ENCODE results near the gene CHRNA7. TPM values are rescaled to one million over a fixed set of nuclear protein-coding genes. Genes with fewer than 3 reads are reported as not detected.

The CHRNA7 gene
- total and polyA plus RNA-seq, 2 of the 8 experiments (the other 6 are each of a cell fraction or from before 2014, with no cell fraction given) = 7.5 to 11.0 TPM

- TF ChIP-seq RAD21 (IDR thresholded peaks at IDR 0.05 in 1 of 2, conservative IDR thresholded peaks at IDR 0.05 in 1 of 2; ENCODE audit: low read depth in 2 of 2, low read length in 2 of 2) (no peak), CEBPB (IDR thresholded peaks at IDR 0.05; ENCODE audit: low read depth, low read length) (no peak), SIX5 (IDR thresholded peaks at IDR 0.05; ENCODE audit: low read depth, low read length) (no peak)
Measured at GRCh38 chr15:32030795-32031194, 480 bp downstream of the CHRNA7 start (continued).

Data from H1 (cell line).